ENCODE results near the gene SIK1. TPM values are rescaled to one million over a fixed set of nuclear protein-coding genes. Genes with fewer than 3 reads are reported as not detected.

Gene SIK1
- total and polyA plus RNA-seq, 2 donors (not counting 1 experiment from before 2014, with no cell fraction given) = 0.17 to 0.58 TPM

- no peak overlapping the region for H3K4me3 ChIP-seq (replicated peaks in 1 of 4; ENCODE audit: control extremely low read depth in 1 of 4, insufficient read depth in 1 of 4, low read depth in 3 of 4, low read length in 4 of 4)
- no peaks in the 10 kb centered on the region for H4K20me1 ChIP-seq (ENCODE audit: control insufficient read depth, extremely low read depth, insufficient read depth, low read length)
- H3K36me3 ChIP-seq (ENCODE audit: control insufficient read depth, insufficient read depth, low read length) = no peaks in the 10 kb centered on the region
- no peaks in the 10 kb centered on the region for H3K27me3 ChIP-seq (ENCODE audit: control insufficient read depth, insufficient read depth, low read length)
- TF ChIP-seq EZH2 (IDR thresholded peaks at IDR 0.05; ENCODE audit: low read length, missing control alignments) = no peak
- no peak for TF ChIP-seq CTCF (conservative IDR thresholded peaks at IDR 0.05 in 1 of 2, IDR thresholded peaks at IDR 0.05 in 1 of 2; ENCODE audit: low read depth in 1 of 2, low read length in 2 of 2)
- H3K4me2 ChIP-seq (ENCODE audit: extremely low read depth, insufficient read depth, low read length) = no peak overlapping the region
- no peak for DNase-seq (ENCODE audit: low read depth in 2 of 2)
- no peak overlapping the region for H3K27ac ChIP-seq (ENCODE audit: insufficient read depth, low read length)
- no peaks in the 10 kb centered on the region for H3K9me3 ChIP-seq (ENCODE audit: control insufficient read depth, insufficient read depth, low read depth, low read length)
- H3K79me2 ChIP-seq (ENCODE audit: control insufficient read depth, insufficient read depth, low read length) = no peaks in the 10 kb centered on the region
- no peak overlapping the region for H3K9ac ChIP-seq (ENCODE audit: insufficient read depth, low read length)
- H3K4me1 ChIP-seq (ENCODE audit: control insufficient read depth, extremely low read depth, insufficient read depth, low read length) = peaks cover 4% of the 10 kb centered on the region
- no peak overlapping the region for H2AFZ ChIP-seq (ENCODE audit: low read length)
These were observed 61.1 kb downstream of the SIK1 start for GRCh38 chr21:43365611-43366426.

GRCh38 chr21:43364851-43365424 lies 62.0 kb downstream of the SIK1 start:
- Histone ChIP-seq H3K4me2 (ENCODE audit: extremely low read depth, insufficient read depth, low read length) (no peak overlapping the region), H3K27ac (ENCODE audit: insufficient read depth, low read length) (no peak overlapping the region), H3K27me3 (ENCODE audit: control insufficient read depth, insufficient read depth, low read length) (no peaks in the 10 kb centered on the region), H3K4me3 (replicated peaks in 1 of 4; ENCODE audit: control extremely low read depth in 1 of 4, insufficient read depth in 1 of 4, low read depth in 3 of 4, low read length in 4 of 4) (no peak overlapping the region), H3K79me2 (ENCODE audit: control insufficient read depth, insufficient read depth, low read length) (no peaks in the 10 kb centered on the region), H3K9ac (ENCODE audit: insufficient read depth, low read length) (no peak overlapping the region), H4K20me1 (ENCODE audit: control insufficient read depth, extremely low read depth, insufficient read depth, low read length) (no peaks in the 10 kb centered on the region), H3K36me3 (ENCODE audit: control insufficient read depth, insufficient read depth, low read length) (no peaks in the 10 kb centered on the region), H3K9me3 (ENCODE audit: control insufficient read depth, insufficient read depth, low read depth, low read length) (no peaks in the 10 kb centered on the region), H2AFZ (ENCODE audit: low read length) (no peak overlapping the region), H3K4me1 (ENCODE audit: control insufficient read depth, extremely low read depth, insufficient read depth, low read length) (peaks cover 4% of the 10 kb centered on the region)
- TF ChIP-seq EZH2 (IDR thresholded peaks at IDR 0.05; ENCODE audit: low read length, missing control alignments) (no peak), CTCF (conservative IDR thresholded peaks at IDR 0.05 in 1 of 2, IDR thresholded peaks at IDR 0.05 in 1 of 2; ENCODE audit: low read depth in 1 of 2, low read length in 2 of 2) (no peak)
- no peak for DNase-seq (ENCODE audit: low read depth in 2 of 2)

Other genes starting within 250 kb of the SIK1 start
- 1.2 and 1.8 TPM in 2 replicates for gene HSF2BP, start 232.4 kb upstream of the SIK1 start, total RNA-seq
- gene HSF2BP, start 232.4 kb upstream of the SIK1 start, polyA plus RNA-seq = 0.60 and 0.70 TPM in 2 replicates
- gene RRP1B, start 232.4 kb upstream of the SIK1 start, total RNA-seq = 16.9 and 20.3 TPM in 2 replicates
- 11.7 and 17.7 TPM in 2 replicates for gene RRP1B, start 232.4 kb upstream of the SIK1 start, polyA plus RNA-seq

All from fibroblast of lung (primary cell).